Measurements from ENCODE around the gene CEP76. TPM values are rescaled to one million over a fixed set of nuclear protein-coding genes. Genes with fewer than 3 reads are reported as not detected.

The CEP76 gene
- total and polyA plus RNA-seq, 11 donors, result 1.3 to 7.9 (median 4.3) TPM

GRCh38 chr18:12637901-12638643 is 64.5 kb downstream of the CEP76 start:
- intact Hi-C loops (cut with DNase I), result no loop called here
- H3K36me3 ChIP-seq, result peaks cover 0 to 9% (median 0%) of the 10 kb centered on the region in 9 donors
- DNase-seq (no peak), ATAC-seq (no peak)
- no peak overlapping the region for H3K27ac ChIP-seq
- H3K4me1 ChIP-seq, result peaks cover 0 to 16% (median 3%) of the 10 kb centered on the region in 12 donors
- TF ChIP-seq CTCF (IDR thresholded peaks at IDR 0.05) (no peak), POLR2A (IDR thresholded peaks at IDR 0.05) (no peak)
- no peaks in the 10 kb centered on the region for H3K27me3 ChIP-seq
- 84 to 97% (median 96%) methylated on average over 4 of the region's 4 CpGs for WGBS, 4 donors
- no peak overlapping the region for H3K4me3 ChIP-seq
- H3K9me3 ChIP-seq, result no peaks in the 10 kb centered on the region

- Histone ChIP-seq H3K4me3 (no peak overlapping the region), H3K36me3 (peaks cover 0 to 10% (median 4%) of the 10 kb centered on the region in 9 donors), H3K27ac (no peak overlapping the region), H3K9me3 (no peaks in the 10 kb centered on the region), H3K27me3 (no peaks in the 10 kb centered on the region), H3K4me1 (peaks cover 0 to 13% (median 3%) of the 10 kb centered on the region in 12 donors)
- DNase-seq, result no peak
- WGBS, 4 donors, result 81 to 92% (median 89%) methylated on average over 3 of the region's 3 CpGs
- intact Hi-C loops (cut with DNase I), result no loop called here
- no peak for TF ChIP-seq CTCF (IDR thresholded peaks at IDR 0.05)
- no peak for TF ChIP-seq POLR2A (IDR thresholded peaks at IDR 0.05)
- ATAC-seq, result no peak
Observed at GRCh38 chr18:12637393-12637792, 65.1 kb downstream of the CEP76 start.

- intact Hi-C loops (cut with DNase I), result no loop called here
- TF ChIP-seq POLR2A (IDR thresholded peaks at IDR 0.05) (no peak), CTCF (IDR thresholded peaks at IDR 0.05) (no peak)
- Histone ChIP-seq H3K27ac (no peak overlapping the region), H3K4me1 (no peaks in the 10 kb centered on the region), H3K4me3 (no peak overlapping the region), H3K27me3 (no peaks in the 10 kb centered on the region), H3K36me3 (peaks cover 0 to 10% (median 4%) of the 10 kb centered on the region in 9 donors), H3K9me3 (peaks cover 0 to 4% (median 0%) of the 10 kb centered on the region in 12 donors)
- WGBS, 4 donors, result 76 to 77% (median 77%) methylated on average over 6 of the region's 6 CpGs
- DNase-seq, result no peak
- ATAC-seq, result no peak
Observed at GRCh38 chr18:12631831-12632477, 70.6 kb downstream of the CEP76 start.

- DNase-seq (no peak), ATAC-seq (no peak)
- no peaks in the 10 kb centered on the region for H3K4me1 ChIP-seq
- WGBS, 4 donors, result 91 to 94% (median 93%) methylated on average over 7 of the region's 7 CpGs
- peaks cover 0 to 10% (median 4%) of the 10 kb centered on the region in 9 donors for H3K36me3 ChIP-seq
- H3K4me3 ChIP-seq, result no peak overlapping the region
- no peak for TF ChIP-seq CTCF (IDR thresholded peaks at IDR 0.05)
- no peak for TF ChIP-seq POLR2A (IDR thresholded peaks at IDR 0.05)
- intact Hi-C loops (cut with DNase I), result no loop called here
- H3K27ac ChIP-seq, result no peak overlapping the region
- H3K27me3 ChIP-seq, result no peaks in the 10 kb centered on the region
- peaks cover 0 to 4% (median 0%) of the 10 kb centered on the region in 12 donors for H3K9me3 ChIP-seq
Observed at GRCh38 chr18:12630136-12630535, 72.4 kb downstream of the CEP76 start.
